PC-9 (cell line): Measurements from ENCODE around the gene RAPSN.

Experiments used
- EZH2 ChIP-seq: fragments of 200-600 bp; sonication (generic); IDR thresholded peaks from 2 replicates; pipeline ENCODE4 v1.8.0; 2017; ENCODE audit warnings: antibody characterized with exemption, low read depth
- TF ChIP-seq, protein P1 (sequence below): fragments of 200-600 bp; sonication (generic); conservative IDR thresholded peaks from 2 replicates; pipeline ENCODE4 v1.6.1; 2017; ENCODE audit warnings: mixed run types, antibody characterized with exemption, mild to moderate bottlenecking, moderate library complexity

DNA sequence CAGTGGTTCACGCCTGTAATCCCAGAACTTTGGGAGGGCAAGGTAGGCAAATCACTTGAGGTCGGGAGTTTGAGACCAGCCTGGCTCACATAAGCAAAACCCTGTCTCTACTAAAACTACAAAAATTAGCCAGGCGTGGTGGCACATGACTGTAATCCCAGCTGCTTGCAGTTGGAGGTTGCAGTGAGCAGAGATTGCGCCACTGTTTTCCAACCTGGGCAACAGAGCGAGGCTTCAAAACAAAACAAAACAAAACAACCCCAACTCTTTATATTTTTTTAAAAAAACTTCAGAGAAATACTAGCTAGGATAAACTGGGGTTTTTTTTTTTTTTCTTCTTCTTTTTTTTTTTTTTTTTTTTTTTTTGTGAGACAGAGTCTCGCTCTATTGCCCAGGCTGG, 31.8 kb upstream of the RAPSN start:
- TF ChIP-seq, protein P1, sequence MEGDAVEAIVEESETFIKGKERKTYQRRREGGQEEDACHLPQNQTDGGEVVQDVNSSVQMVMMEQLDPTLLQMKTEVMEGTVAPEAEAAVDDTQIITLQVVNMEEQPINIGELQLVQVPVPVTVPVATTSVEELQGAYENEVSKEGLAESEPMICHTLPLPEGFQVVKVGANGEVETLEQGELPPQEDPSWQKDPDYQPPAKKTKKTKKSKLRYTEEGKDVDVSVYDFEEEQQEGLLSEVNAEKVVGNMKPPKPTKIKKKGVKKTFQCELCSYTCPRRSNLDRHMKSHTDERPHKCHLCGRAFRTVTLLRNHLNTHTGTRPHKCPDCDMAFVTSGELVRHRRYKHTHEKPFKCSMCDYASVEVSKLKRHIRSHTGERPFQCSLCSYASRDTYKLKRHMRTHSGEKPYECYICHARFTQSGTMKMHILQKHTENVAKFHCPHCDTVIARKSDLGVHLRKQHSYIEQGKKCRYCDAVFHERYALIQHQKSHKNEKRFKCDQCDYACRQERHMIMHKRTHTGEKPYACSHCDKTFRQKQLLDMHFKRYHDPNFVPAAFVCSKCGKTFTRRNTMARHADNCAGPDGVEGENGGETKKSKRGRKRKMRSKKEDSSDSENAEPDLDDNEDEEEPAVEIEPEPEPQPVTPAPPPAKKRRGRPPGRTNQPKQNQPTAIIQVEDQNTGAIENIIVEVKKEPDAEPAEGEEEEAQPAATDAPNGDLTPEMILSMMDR: no peak
- no peak for TF ChIP-seq EZH2
